Gastrocnemius medialis (tissue), 4 donors: ENCODE measurements around the gene MRPS10. TPM values are rescaled to one million over a fixed set of nuclear protein-coding genes. Genes with fewer than 3 reads are reported as not detected.

Experiments
- ATAC-seq, 2 donors: fragments of 150-250 bp; one replicate each; pipeline ENCODE4 v1.9.1; 2016
- DNase-seq, 2 donors: peaks; one replicate each; pipeline ENCODE4 v3.0.0-alpha.2; 2019
- H3K27ac ChIP-seq, 4 donors: fragments of 200-600 bp; sonication (generic); 1 replicate in 1 of 4; 2 replicates in 3 of 4; pipeline ENCODE4 v1.5.1; 2016 to 2018; ENCODE audit warnings: mild to moderate bottlenecking in 2 of 4, moderate library complexity in 1 of 4
- H3K27me3 ChIP-seq, 3 donors: fragments of 200-600 bp; sonication (generic) in 2 of 3; 1 replicate in 1 of 3; 2 replicates in 2 of 3; pipeline versions ENCODE4 v1.5.1 to v1.6.0; 2016 to 2019; ENCODE audit warnings: mild to moderate bottlenecking in 1 of 3, moderate library complexity in 1 of 3
- H3K36me3 ChIP-seq, 2 donors: fragments of 200-600 bp; sonication (generic) in 1 of 2; one replicate each; pipeline ENCODE4 v1.5.1; 2017 to 2018
- H3K4me1 ChIP-seq, 2 donors: fragments of 200-600 bp; sonication (generic) in 1 of 2; one replicate each; pipeline ENCODE4 v1.5.1; 2016 to 2017; ENCODE audit warnings: mild to moderate bottlenecking in 2 of 2
- H3K4me3 ChIP-seq, 4 donors: fragments of 200-600 bp; sonication (generic) in 3 of 4; 1 replicate in 1 of 4; 2 replicates in 3 of 4; pipeline ENCODE4 v1.5.1; 2016 to 2019; ENCODE audit warnings: mild to moderate bottlenecking in 2 of 4
- H3K9me3 ChIP-seq, 3 donors: fragments of 200-600 bp; sonication (generic) in 2 of 3; 1 replicate in 1 of 3; 2 replicates in 2 of 3; pipeline ENCODE4 v1.5.1; 2016 to 2019
- POLR2A ChIP-seq, 2 donors: fragments of 450-650 bp; IDR thresholded peaks; one replicate each; pipeline ENCODE4 v1.6.1; 2017; ENCODE audit warnings: antibody characterized with exemption in 2 of 2, mild to moderate bottlenecking in 2 of 2, moderate library complexity in 2 of 2
- in situ Hi-C, 4 donors: fragments of 200-750 bp; cut with MboI; loops; one replicate each; pipeline versions ENCODE4 v1.15.0 to v1.8.0; 2017; ENCODE audit warnings: low sequenced_read_pairs in 4 of 4
- intact Hi-C: fragments of 100-400 bp; cut with DNase I; formaldehyde crosslinking; loops from one replicate; pipeline ENCODE4 v1.15.1; 2023; ENCODE audit warnings: low total_unique reads
- total RNA-seq, 4 donors: library from RNA; depleted of rRNA; stranded (reverse); fragments of >200 nt; gene quantifications; one replicate each; pipeline versions ENCODE4 v1.1.0 to v1.2.3, GENCODE V29; 2016
- TF ChIP-seq, protein P1 (sequence below), 5 experiments: fragments of 450-650 bp in 3 of 5; fragments of 200-600 bp in 2 of 5; sonication (generic) in 2 of 5; IDR thresholded peaks in 4 of 5; conservative IDR thresholded peaks in 1 of 5; 1 replicate in 4 of 5; 2 replicates in 1 of 5; pipeline ENCODE4 v1.5.1; 2016 to 2019; ENCODE audit warnings: antibody characterized with exemption in 5 of 5, mild to moderate bottlenecking in 3 of 5, moderate library complexity in 3 of 5

The MRPS10 gene
- total RNA-seq, 4 donors from 2014 or later, result 52.2 to 63.7 (median 56.0) TPM

DNA sequence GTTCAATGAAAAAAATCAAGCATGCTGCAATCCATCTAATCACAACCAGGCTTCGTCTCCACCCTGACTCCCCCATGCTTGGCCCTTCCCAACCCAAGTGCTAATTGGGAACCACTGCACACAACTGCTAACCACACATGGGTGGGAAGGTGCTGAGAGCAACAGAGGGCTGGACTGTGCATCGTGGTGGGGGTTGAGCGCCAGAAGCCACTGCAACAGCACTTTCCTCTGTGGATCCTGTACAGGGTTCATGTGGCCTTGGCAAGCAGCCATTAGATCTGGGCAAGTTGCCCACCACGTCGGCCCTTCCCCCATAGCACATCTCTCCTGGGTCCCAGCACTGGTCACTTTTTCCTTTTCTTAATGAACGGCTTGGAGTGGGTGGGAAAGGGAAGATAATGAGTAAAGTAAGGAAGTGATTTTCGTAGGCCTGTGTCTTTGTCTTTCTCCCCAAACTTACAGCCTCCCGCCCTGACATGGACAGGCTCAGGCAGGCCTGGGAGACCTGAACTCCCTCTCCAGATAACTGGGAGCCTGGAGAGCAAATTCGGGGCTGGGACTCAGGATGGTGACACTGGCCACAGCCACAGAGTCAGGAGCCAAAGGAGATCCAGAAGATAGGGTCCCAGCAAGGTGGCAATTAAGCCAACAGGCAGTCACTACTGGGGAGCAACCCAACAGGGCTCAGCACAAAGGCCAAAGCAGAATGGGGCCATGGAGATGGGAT is 34.4 kb upstream of the MRPS10 start:
- ATAC-seq (peak; percentile 25 to 36), DNase-seq (peak in 1 of 2 donors; percentile 36)
- in situ Hi-C loops (loop anchor here (25.0 kb wide), 1 partner anchor 285 kb away; no protein-coding TSS in a partner anchor), intact Hi-C loops (no loop called here)
- Histone ChIP-seq H3K36me3 (no peaks in the 10 kb centered on the region), H3K4me1 (peaks cover 10 to 13% of the 10 kb centered on the region in 2 donors), H3K4me3 (no peak overlapping the region), H3K27ac (peak overlapping the region; percentile 16 to 66 (median 36)), H3K27me3 (no peaks in the 10 kb centered on the region), H3K9me3 (no peaks in the 10 kb centered on the region)
- TF ChIP-seq, protein P1, sequence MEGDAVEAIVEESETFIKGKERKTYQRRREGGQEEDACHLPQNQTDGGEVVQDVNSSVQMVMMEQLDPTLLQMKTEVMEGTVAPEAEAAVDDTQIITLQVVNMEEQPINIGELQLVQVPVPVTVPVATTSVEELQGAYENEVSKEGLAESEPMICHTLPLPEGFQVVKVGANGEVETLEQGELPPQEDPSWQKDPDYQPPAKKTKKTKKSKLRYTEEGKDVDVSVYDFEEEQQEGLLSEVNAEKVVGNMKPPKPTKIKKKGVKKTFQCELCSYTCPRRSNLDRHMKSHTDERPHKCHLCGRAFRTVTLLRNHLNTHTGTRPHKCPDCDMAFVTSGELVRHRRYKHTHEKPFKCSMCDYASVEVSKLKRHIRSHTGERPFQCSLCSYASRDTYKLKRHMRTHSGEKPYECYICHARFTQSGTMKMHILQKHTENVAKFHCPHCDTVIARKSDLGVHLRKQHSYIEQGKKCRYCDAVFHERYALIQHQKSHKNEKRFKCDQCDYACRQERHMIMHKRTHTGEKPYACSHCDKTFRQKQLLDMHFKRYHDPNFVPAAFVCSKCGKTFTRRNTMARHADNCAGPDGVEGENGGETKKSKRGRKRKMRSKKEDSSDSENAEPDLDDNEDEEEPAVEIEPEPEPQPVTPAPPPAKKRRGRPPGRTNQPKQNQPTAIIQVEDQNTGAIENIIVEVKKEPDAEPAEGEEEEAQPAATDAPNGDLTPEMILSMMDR (IDR thresholded peaks at IDR 0.05 in 4 of 5, conservative IDR thresholded peaks at IDR 0.05 in 1 of 5), result no peak
- no peak for TF ChIP-seq POLR2A (IDR thresholded peaks at IDR 0.05)

DNA sequence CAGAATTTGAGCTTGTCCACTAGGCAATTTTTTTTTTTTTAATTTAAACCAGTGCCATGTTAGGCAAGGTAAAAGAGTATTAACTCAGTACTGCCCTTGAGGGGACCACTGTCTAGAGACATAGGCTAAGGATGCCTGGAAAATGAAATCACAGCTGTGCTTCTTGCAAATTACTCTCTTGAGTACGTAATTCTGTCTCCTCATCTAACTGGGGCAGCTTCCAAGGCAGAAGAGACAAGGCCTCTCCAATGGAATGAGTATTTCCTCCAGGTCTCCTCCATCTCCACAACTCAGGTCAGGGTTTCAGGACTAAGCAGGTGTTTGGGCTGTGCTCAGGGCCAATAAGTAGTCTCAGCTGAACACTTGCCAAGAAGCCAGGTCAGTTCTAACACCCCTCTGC is 33.8 kb upstream of the MRPS10 start:
- Histone ChIP-seq H3K36me3 (no peaks in the 10 kb centered on the region), H3K27me3 (no peaks in the 10 kb centered on the region), H3K4me1 (peaks cover 10 to 13% of the 10 kb centered on the region in 2 donors), H3K9me3 (no peaks in the 10 kb centered on the region), H3K27ac (peak overlapping the region in 3 of 4 donors; percentile 12 to 56 (median 19)), H3K4me3 (no peak overlapping the region)
- no peak for TF ChIP-seq POLR2A (IDR thresholded peaks at IDR 0.05)
- TF ChIP-seq, protein P1 (IDR thresholded peaks at IDR 0.05 in 4 of 5, conservative IDR thresholded peaks at IDR 0.05 in 1 of 5), result no peak
- intact Hi-C loops, result no loop called here
- no peak for DNase-seq
- peak in 1 of 2 donors; percentile 57 for ATAC-seq
- in situ Hi-C loops, result loop anchor here (25.0 kb wide), 1 partner anchor 286 kb away; no protein-coding TSS in a partner anchor

DNA sequence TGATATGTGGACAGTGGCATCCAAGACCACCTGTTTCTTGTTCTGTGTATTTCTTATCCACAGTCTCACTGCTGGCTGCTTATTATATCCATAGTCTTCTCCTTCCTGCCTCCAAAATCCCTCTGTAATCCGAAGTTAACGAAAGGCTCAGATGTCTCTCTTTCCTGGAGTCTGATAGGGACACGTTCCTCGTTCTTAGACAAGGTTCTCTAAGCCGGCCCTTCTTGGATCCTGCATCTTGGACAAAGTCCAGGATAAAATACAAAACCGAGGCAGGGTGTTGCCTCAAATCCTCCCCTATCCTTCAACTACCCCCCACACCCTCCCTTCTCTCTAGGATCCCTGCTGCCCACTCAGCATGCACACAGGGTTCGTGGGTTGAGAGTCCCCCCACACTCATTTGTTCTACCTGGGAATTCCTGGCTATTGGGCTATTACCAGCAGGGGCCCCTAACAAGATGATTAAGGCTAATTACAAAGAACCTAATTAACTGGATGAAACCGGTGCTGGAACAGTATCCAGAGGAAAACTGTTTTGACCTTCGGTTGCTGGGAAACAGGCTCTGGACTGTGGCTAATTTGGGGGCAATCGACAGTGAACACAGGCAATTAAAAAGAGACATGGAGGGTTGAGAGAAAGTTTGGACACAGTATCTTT is 32.7 kb upstream of the MRPS10 start:
- H3K4me1 ChIP-seq, result peaks cover 10 to 13% of the 10 kb centered on the region in 2 donors
- H3K9me3 ChIP-seq, result no peaks in the 10 kb centered on the region
- H3K4me3 ChIP-seq, result no peak overlapping the region
- no peak overlapping the region for H3K27ac ChIP-seq
- no peak for DNase-seq
- no peak for ATAC-seq
- in situ Hi-C loops (loop anchor here (25.0 kb wide), 1 partner anchor 287 kb away; no protein-coding TSS in a partner anchor), intact Hi-C loops (no loop called here)
- H3K27me3 ChIP-seq, result no peaks in the 10 kb centered on the region
- TF ChIP-seq, protein P1 (IDR thresholded peaks at IDR 0.05 in 4 of 5, conservative IDR thresholded peaks at IDR 0.05 in 1 of 5), result no peak
- TF ChIP-seq POLR2A (IDR thresholded peaks at IDR 0.05), result no peak
- H3K36me3 ChIP-seq, result no peaks in the 10 kb centered on the region

DNA sequence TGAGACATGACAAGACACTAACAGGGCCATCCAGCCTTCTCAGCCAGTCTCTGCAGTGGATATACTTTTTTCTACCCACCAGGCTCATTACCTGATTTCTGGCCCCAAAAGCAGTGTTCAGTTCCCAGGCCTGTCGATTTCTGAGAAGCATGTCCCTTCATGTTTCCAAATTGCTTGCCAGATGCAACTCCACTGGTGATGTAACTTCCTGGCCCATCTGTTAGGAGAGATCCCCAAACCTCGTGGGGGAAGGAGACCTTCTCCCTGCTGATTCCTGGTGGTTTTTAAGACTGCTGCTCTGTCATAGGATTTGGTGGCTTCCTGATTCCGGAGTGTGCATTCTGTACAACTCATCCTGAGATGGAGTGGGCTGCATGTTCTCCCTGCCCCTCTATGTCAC is 31.6 kb upstream of the MRPS10 start:
- peaks cover 10 to 13% of the 10 kb centered on the region in 2 donors for H3K4me1 ChIP-seq
- no peaks in the 10 kb centered on the region for H3K27me3 ChIP-seq
- peak overlapping the region in 1 of 4 donors; percentile 13 for H3K27ac ChIP-seq
- intact Hi-C loops, result no loop called here
- no peaks in the 10 kb centered on the region for H3K36me3 ChIP-seq
- DNase-seq, result peak in 1 of 2 donors; percentile 25
- in situ Hi-C loops, result no loop called here
- no peaks in the 10 kb centered on the region for H3K9me3 ChIP-seq
- ATAC-seq, result peak in 1 of 2 donors; percentile 31
- H3K4me3 ChIP-seq, result no peak overlapping the region
- TF ChIP-seq POLR2A (IDR thresholded peaks at IDR 0.05), result no peak
- TF ChIP-seq, protein P1 (IDR thresholded peaks at IDR 0.05 in 4 of 5, conservative IDR thresholded peaks at IDR 0.05 in 1 of 5), result no peak
